HG03175 (cell line): ENCODE data around the gene CYP11A1.

ENCODE experiments used
- ATAC-seq: cut with Tn5 transposase; IDR thresholded peaks from one replicate; pipeline ENCODE4 v1.9.1; 2021; ENCODE audit warnings: mild to moderate bottlenecking, moderate library complexity; ENCODE audit not compliant: unreplicated experiment

CYP11A1 gene

GRCh38 chr15:74350295-74351275 is 16.9 kb downstream of the CYP11A1 start:
- no peak for ATAC-seq

GRCh38 chr15:74349241-74349778 is 18.1 kb downstream of the CYP11A1 start:
- no peak for ATAC-seq

GRCh38 chr15:74347757-74348250 is 19.6 kb downstream of the CYP11A1 start:
- no peak for ATAC-seq

GRCh38 chr15:74345051-74345450 is 22.4 kb downstream of the CYP11A1 start:
- no peak for ATAC-seq

- ATAC-seq, result no peak
Measured at GRCh38 chr15:74343797-74344127, 23.7 kb downstream of the CYP11A1 start.

GRCh38 chr15:74343127-74343796 is 24.2 kb downstream of the CYP11A1 start:
- ATAC-seq, result no peak

- ATAC-seq, result no peak
Measured at GRCh38 chr15:74340150-74340549, 27.3 kb downstream of the CYP11A1 start.

GRCh38 chr15:74339371-74339770 is 28.1 kb downstream of the CYP11A1 start:
- ATAC-seq, result no peak

GRCh38 chr15:74338676-74339075 is 28.8 kb downstream of the CYP11A1 start:
- ATAC-seq, result no peak

GRCh38 chr15:74337607-74338211 is 29.7 kb downstream of the CYP11A1 start:
- ATAC-seq, result no peak

GRCh38 chr15:74337146-74337545 is 30.3 kb downstream of the CYP11A1 start:
- ATAC-seq, result no peak

- ATAC-seq, result no peak
Measured at GRCh38 chr15:74336061-74337005, 31.1 kb downstream of the CYP11A1 start.

GRCh38 chr15:74335396-74335795 is 32.0 kb downstream of the CYP11A1 start:
- ATAC-seq, result no peak

- ATAC-seq, result no peak
Measured at GRCh38 chr15:74334127-74334526, 33.3 kb downstream of the CYP11A1 start.

- ATAC-seq, result no peak
Measured at GRCh38 chr15:74333662-74334061, 33.8 kb downstream of the CYP11A1 start.

- ATAC-seq, result no peak
Measured at GRCh38 chr15:74333093-74333492, 34.4 kb downstream of the CYP11A1 start.

- ATAC-seq, result no peak
Measured at GRCh38 chr15:74332611-74333010, 34.8 kb downstream of the CYP11A1 start.

- no peak for ATAC-seq
Measured at GRCh38 chr15:74332011-74332410, 35.4 kb downstream of the CYP11A1 start.

- no peak for ATAC-seq
Measured at GRCh38 chr15:74330861-74331408, 36.5 kb downstream of the CYP11A1 start.
